ENCODE measurements around the gene SLC35E1. TPM values are rescaled to one million over a fixed set of nuclear protein-coding genes. Genes with fewer than 3 reads are reported as not detected.

Gene SLC35E1
- total RNA-seq, 1 donor from 2014 or later: 26.8 TPM

DNA sequence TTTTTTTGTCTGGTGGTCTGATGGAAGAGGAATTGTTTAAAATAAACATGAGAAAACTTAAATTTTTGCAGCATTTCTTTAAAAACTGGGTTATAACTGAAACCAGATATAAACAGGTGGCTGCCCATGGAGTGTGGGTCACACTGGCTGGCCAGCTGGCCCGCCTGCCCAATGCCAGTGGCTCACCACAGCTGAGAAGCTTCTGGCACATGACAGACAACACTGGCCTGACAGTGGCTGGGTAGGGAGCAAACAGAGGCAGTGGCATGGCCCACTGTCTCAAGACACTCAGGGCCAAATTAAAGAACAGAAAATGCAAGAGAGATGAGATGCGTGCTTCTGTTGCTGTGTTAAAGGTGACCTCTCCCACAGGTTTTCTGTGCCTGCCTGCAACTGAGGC is 3.1 kb upstream of the SLC35E1 start:
- Histone ChIP-seq H3K9me3 (replicated peaks) (no peaks in the 10 kb centered on the region), H3K4me1 (peaks cover 72% of the 10 kb centered on the region), H3K4me3 (no peak overlapping the region), H3K27me3 (ENCODE audit: low read depth) (no peaks in the 10 kb centered on the region), H3K36me3 (peaks cover 40% of the 10 kb centered on the region), H3K27ac (replicated peaks) (no peak overlapping the region)
- no peak for DNase-seq
- intact Hi-C loops (cut with micrococcal nuclease): no loop called here
- TF ChIP-seq, protein P1, sequence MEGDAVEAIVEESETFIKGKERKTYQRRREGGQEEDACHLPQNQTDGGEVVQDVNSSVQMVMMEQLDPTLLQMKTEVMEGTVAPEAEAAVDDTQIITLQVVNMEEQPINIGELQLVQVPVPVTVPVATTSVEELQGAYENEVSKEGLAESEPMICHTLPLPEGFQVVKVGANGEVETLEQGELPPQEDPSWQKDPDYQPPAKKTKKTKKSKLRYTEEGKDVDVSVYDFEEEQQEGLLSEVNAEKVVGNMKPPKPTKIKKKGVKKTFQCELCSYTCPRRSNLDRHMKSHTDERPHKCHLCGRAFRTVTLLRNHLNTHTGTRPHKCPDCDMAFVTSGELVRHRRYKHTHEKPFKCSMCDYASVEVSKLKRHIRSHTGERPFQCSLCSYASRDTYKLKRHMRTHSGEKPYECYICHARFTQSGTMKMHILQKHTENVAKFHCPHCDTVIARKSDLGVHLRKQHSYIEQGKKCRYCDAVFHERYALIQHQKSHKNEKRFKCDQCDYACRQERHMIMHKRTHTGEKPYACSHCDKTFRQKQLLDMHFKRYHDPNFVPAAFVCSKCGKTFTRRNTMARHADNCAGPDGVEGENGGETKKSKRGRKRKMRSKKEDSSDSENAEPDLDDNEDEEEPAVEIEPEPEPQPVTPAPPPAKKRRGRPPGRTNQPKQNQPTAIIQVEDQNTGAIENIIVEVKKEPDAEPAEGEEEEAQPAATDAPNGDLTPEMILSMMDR (IDR thresholded peaks at IDR 0.05; ENCODE audit: borderline replicate concordance): no peak

DNA sequence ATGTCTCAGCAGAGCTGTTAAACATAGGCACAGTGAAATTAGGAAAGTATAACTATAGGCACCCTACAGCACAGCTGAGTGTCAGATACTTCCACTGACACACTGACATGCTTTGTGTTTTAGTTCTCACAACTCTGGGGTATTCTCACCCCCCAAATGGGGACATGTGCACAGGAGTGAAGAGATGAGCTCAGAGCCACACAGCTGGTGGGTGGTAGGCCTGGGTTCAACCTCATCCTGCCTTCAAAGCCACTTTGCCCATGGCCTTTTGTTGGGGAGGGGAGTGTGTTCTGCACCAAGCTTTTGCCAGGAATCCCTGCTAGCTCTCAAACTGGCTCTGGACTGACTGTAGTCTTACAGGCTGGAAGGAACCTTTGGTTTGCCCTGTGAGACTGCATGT is 1.7 kb upstream of the SLC35E1 start:
- no peaks in the 10 kb centered on the region for H3K9me3 ChIP-seq (replicated peaks)
- H3K36me3 ChIP-seq: peaks cover 40% of the 10 kb centered on the region
- TF ChIP-seq, protein P1 (IDR thresholded peaks at IDR 0.05; ENCODE audit: borderline replicate concordance): no peak
- H3K4me3 ChIP-seq: peak overlapping the region; percentile 92
- DNase-seq: no peak
- H3K27ac ChIP-seq (replicated peaks): no peak overlapping the region
- H3K27me3 ChIP-seq (ENCODE audit: low read depth): no peaks in the 10 kb centered on the region
- intact Hi-C loops (cut with micrococcal nuclease): no loop called here
- H3K4me1 ChIP-seq: peaks cover 62% of the 10 kb centered on the region

- H3K4me1 ChIP-seq: peaks cover 61% of the 10 kb centered on the region
- DNase-seq: no peak
- H3K9me3 ChIP-seq (replicated peaks): no peaks in the 10 kb centered on the region
- H3K27me3 ChIP-seq (ENCODE audit: low read depth): no peaks in the 10 kb centered on the region
- peaks cover 40% of the 10 kb centered on the region for H3K36me3 ChIP-seq
- H3K27ac ChIP-seq (replicated peaks): peak overlapping the region; percentile 93
- peak overlapping the region; percentile 92 for H3K4me3 ChIP-seq
- TF ChIP-seq, protein P1 (IDR thresholded peaks at IDR 0.05; ENCODE audit: borderline replicate concordance): no peak
- intact Hi-C loops (cut with micrococcal nuclease): no loop called here
Observed at GRCh38 chr19:16573296-16573695, 1.1 kb upstream of the SLC35E1 start.

DNA sequence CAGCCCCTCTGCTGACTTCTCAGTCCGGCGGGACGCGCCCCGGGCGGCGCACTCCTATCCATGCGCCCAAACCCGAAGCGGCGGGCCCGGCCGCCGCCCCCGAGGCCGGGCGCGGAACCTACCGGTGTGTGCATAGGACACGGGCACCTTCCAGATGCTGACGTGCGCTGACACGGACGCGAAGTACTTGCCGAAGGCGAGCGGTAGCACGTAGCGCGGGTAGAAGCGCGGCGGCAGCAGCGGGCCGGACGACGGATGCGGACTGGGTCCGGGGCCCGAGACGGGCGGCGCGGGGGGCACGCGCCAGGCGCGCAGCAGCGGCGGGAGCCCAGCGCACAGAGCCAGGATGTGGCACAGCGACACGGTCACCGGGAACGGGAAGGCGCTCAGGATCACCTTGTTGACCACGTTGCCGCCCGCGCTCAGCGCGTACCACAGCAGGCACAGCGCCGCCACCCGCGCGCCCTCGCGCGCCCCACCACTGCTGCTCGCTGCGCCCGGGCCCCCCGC is 338 bp downstream of the SLC35E1 start:
- no peaks in the 10 kb centered on the region for H3K9me3 ChIP-seq (replicated peaks)
- TF ChIP-seq, protein P1 (IDR thresholded peaks at IDR 0.05; ENCODE audit: borderline replicate concordance): no peak
- intact Hi-C loops (cut with micrococcal nuclease): no loop called here
- peaks cover 40% of the 10 kb centered on the region for H3K36me3 ChIP-seq
- peak overlapping the region; percentile 93 for H3K27ac ChIP-seq (replicated peaks)
- peaks cover 51% of the 10 kb centered on the region for H3K4me1 ChIP-seq
- peak overlapping the region; percentile 92 for H3K4me3 ChIP-seq
- no peak for DNase-seq
- H3K27me3 ChIP-seq (ENCODE audit: low read depth): no peaks in the 10 kb centered on the region

DNA sequence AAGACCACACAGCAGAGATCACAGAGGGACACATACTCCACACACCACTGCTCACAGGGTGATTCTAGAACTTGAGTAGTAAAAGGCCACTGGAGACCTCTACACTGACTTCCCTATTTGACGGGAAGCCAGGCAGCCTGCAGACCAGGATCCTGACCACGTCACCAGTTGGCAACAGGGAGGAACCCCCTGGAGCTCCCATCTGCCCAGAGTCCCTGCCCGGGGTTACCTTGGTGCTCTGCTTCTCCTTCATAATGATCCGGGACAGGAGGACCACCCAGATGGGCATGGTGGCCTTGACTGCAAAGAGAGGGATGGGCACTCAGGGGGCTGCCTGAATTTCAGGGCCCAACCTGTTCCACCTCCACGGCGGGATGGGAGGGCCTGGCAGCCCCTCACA is 932 bp downstream of the SLC35E1 start:
- Histone ChIP-seq H3K9me3 (replicated peaks) (no peaks in the 10 kb centered on the region), H3K36me3 (peaks cover 40% of the 10 kb centered on the region), H3K27me3 (ENCODE audit: low read depth) (no peaks in the 10 kb centered on the region), H3K4me3 (peak overlapping the region; percentile 92), H3K4me1 (peaks cover 47% of the 10 kb centered on the region), H3K27ac (replicated peaks) (peak overlapping the region; percentile 93)
- intact Hi-C loops (cut with micrococcal nuclease): no loop called here
- TF ChIP-seq, protein P1 (IDR thresholded peaks at IDR 0.05; ENCODE audit: borderline replicate concordance): no peak
- no peak for DNase-seq

Data from left ventricle myocardium inferior (tissue), 1 donor.